Stimulated activated CD8-positive, alpha-beta memory T cell treated with anti-CD3 and anti-CD28 coated beads, Interleukin-15, amount 100 ng/mL, for 1 hour (primary cell): ENCODE results near the gene TCEAL5.
"Not testable (repeated sequence)": the region's sequence is repeated elsewhere in the genome, so short reads cannot be mapped to it uniquely, and the experiment has no call there.

Experiments used
- DNase-seq: peaks from one replicate; pipeline ENCODE4 v3.0.0-alpha.2; 2020; ENCODE audit warnings: low read depth

TCEAL5 gene

GRCh38 chrX:103233263-103233662, 43.3 kb downstream of the TCEAL5 start:
- no peak for DNase-seq

- not testable (repeated sequence) for DNase-seq
Measured at GRCh38 chrX:103225918-103226317, 50.6 kb downstream of the TCEAL5 start.
